RWPE2 (cell line): ENCODE results near the gene CCRL2.

Experiments used
- ATAC-seq: fragments of 200-7000 bp; cut with Tn5 transposase; 3 replicates; pipeline ENCODE4 v1.9.1; 2021; ENCODE audit warnings: low read depth
- DNase-seq: peaks from one replicate; pipeline ENCODE4 v3.0.0-alpha.2; 2020; ENCODE audit warnings: low spot score
- H3K27ac ChIP-seq: fragments of 450-650 bp; 2 replicates; pipeline ENCODE4 v1.5.1; 2017; ENCODE audit warnings: mild to moderate bottlenecking; ENCODE audit not compliant: poor library complexity, severe bottlenecking
- H3K27me3 ChIP-seq: fragments of 250-450 bp; sonication (Bioruptor Pico); 2 replicates; pipeline ENCODE4 v1.5.1; 2021; ENCODE audit warnings: mild to moderate bottlenecking, moderate library complexity; ENCODE audit not compliant: insufficient read depth, poor library complexity, severe bottlenecking
- H3K36me3 ChIP-seq: fragments of 250-450 bp; sonication (Bioruptor Pico); 2 replicates; pipeline ENCODE4 v1.5.1; 2020; ENCODE audit warnings: low read depth, mild to moderate bottlenecking, moderate library complexity
- H3K4me1 ChIP-seq: fragments of 250-450 bp; sonication (Bioruptor Pico); 2 replicates; pipeline ENCODE4 v1.5.1; 2021; ENCODE audit warnings: mild to moderate bottlenecking, moderate library complexity; ENCODE audit not compliant: insufficient read depth, poor library complexity, severe bottlenecking
- H3K4me3 ChIP-seq: fragments of 250-450 bp; sonication (Bioruptor Pico); 2 replicates; pipeline ENCODE4 v1.5.1; 2021; ENCODE audit warnings: mild to moderate bottlenecking, moderate library complexity; ENCODE audit not compliant: severe bottlenecking
- H3K9me3 ChIP-seq: fragments of 250-450 bp; sonication (Bioruptor Pico); 2 replicates; pipeline ENCODE4 v1.5.1; 2021; ENCODE audit warnings: mild to moderate bottlenecking, moderate library complexity; ENCODE audit not compliant: severe bottlenecking
- TF ChIP-seq, protein P1 (sequence below): fragments of 450-650 bp; IDR thresholded peaks from one replicate; pipeline ENCODE4 v1.5.1; 2017; ENCODE audit warnings: mild to moderate bottlenecking, moderate library complexity; ENCODE audit not compliant: poor library complexity, severe bottlenecking

CCRL2 gene

GRCh38 chr3:46393011-46393410, 14.0 kb upstream of the CCRL2 start:
- no peaks in the 10 kb centered on the region for H3K36me3 ChIP-seq
- ATAC-seq (no peak), DNase-seq (no peak)
- no peak overlapping the region for H3K27ac ChIP-seq
- TF ChIP-seq, protein P1, sequence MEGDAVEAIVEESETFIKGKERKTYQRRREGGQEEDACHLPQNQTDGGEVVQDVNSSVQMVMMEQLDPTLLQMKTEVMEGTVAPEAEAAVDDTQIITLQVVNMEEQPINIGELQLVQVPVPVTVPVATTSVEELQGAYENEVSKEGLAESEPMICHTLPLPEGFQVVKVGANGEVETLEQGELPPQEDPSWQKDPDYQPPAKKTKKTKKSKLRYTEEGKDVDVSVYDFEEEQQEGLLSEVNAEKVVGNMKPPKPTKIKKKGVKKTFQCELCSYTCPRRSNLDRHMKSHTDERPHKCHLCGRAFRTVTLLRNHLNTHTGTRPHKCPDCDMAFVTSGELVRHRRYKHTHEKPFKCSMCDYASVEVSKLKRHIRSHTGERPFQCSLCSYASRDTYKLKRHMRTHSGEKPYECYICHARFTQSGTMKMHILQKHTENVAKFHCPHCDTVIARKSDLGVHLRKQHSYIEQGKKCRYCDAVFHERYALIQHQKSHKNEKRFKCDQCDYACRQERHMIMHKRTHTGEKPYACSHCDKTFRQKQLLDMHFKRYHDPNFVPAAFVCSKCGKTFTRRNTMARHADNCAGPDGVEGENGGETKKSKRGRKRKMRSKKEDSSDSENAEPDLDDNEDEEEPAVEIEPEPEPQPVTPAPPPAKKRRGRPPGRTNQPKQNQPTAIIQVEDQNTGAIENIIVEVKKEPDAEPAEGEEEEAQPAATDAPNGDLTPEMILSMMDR = no peak
- H3K4me1 ChIP-seq = no peaks in the 10 kb centered on the region
- H3K9me3 ChIP-seq = no peaks in the 10 kb centered on the region
- no peaks in the 10 kb centered on the region for H3K27me3 ChIP-seq
- H3K4me3 ChIP-seq = no peak overlapping the region

- H3K36me3 ChIP-seq = no peaks in the 10 kb centered on the region
- no peaks in the 10 kb centered on the region for H3K9me3 ChIP-seq
- no peaks in the 10 kb centered on the region for H3K4me1 ChIP-seq
- H3K4me3 ChIP-seq = no peak overlapping the region
- no peak overlapping the region for H3K27ac ChIP-seq
- H3K27me3 ChIP-seq = no peaks in the 10 kb centered on the region
- TF ChIP-seq, protein P1 = peak; percentile 13
- DNase-seq = no peak
- ATAC-seq = no peak
These were observed 13.3 kb upstream of the CCRL2 start for GRCh38 chr3:46393554-46394434.

DNA sequence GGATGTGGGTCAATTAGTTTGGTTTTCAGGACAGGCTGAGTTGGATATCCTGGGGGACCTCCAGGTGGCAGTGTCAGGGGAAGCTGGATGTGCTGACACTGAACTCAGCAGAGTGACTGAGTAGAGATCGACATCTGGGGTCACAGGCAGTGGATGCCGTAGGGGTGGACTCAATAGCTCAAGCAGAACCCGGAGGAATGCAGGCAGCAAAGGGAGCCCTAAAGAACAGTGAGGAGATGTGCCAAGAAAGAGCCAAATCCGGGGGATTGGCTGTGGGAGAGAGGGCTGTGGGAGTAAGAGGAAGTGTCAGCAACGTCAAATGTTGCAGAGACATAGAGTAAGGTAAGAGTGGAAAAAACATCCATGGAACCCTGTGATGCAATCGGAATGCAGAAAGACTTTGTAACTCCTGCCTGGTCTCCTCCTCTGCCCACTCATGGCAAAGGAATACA, 11.8 kb upstream of the CCRL2 start:
- Histone ChIP-seq H3K4me3 (no peak overlapping the region), H3K27me3 (no peaks in the 10 kb centered on the region)
- ATAC-seq = no peak

DNA sequence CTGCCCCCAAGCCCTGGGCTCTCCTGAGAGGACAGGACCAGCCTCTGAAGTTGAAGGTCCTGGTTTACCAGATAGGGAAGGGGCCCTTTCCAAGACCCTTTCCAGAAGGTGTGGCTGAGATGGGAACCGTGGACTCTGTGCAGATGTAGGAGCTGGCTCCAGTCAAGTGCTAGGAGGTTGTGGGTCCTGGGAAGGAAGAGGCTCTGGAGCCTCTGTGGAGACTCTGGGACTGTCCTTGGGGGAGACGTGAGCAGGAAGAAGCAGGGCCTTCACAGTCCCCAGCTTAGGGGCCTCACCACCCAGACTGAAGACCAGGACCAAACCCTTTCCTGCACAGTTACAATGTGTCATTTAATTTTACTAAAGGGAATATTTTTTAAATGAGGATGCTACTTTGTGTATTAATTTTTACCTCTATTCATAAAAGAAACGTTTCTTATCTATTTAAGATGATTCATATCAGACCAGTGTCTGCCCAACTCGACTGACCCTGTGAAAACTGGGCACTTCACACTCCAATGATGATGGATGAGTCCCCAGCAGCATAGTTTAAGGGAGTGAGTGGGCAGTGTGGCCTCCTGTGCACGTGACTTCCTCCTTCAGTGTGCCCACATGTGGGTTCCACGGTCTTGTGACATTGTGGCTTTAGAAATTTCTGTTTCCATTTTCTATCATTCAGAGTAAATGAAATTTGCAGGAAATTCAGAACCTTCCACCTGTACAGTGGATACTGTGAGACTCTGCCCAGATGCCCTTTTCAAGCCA, 11.1 kb upstream of the CCRL2 start:
- Histone ChIP-seq H3K27me3 (no peaks in the 10 kb centered on the region), H3K4me1 (no peaks in the 10 kb centered on the region), H3K36me3 (no peaks in the 10 kb centered on the region), H3K27ac (no peak overlapping the region), H3K9me3 (no peaks in the 10 kb centered on the region), H3K4me3 (no peak overlapping the region)
- ATAC-seq (no peak), DNase-seq (no peak)
- TF ChIP-seq, protein P1 = no peak

More for the DNA sequence above, 11.8 kb upstream of the CCRL2 start:
- DNase-seq = no peak
- no peak overlapping the region for H3K27ac ChIP-seq
- no peaks in the 10 kb centered on the region for H3K9me3 ChIP-seq
- no peaks in the 10 kb centered on the region for H3K36me3 ChIP-seq
- TF ChIP-seq, protein P1 = no peak
- no peaks in the 10 kb centered on the region for H3K4me1 ChIP-seq

- TF ChIP-seq, protein P1 = no peak
- ATAC-seq (no peak), DNase-seq (no peak)
- Histone ChIP-seq H3K36me3 (no peaks in the 10 kb centered on the region), H3K4me3 (no peak overlapping the region), H3K27ac (no peak overlapping the region), H3K9me3 (no peaks in the 10 kb centered on the region), H3K4me1 (no peaks in the 10 kb centered on the region), H3K27me3 (no peaks in the 10 kb centered on the region)
These were observed 9.9 kb upstream of the CCRL2 start for GRCh38 chr3:46397111-46397510.
